T1000 (cell line): ENCODE results near the gene KRTAP10-6.
"Not testable (repeated sequence)": the region's sequence is repeated elsewhere in the genome, so short reads cannot be mapped to it uniquely, and the experiment has no call there.

ENCODE experiments used
- DNase-seq: peaks from one replicate; lab custom pipeline; 2025; ENCODE audit warnings: mixed read lengths; lab: John Stamatoyannopoulos, UW

Gene KRTAP10-6

GRCh38 chr21:44578371-44579055, 13.8 kb downstream of the KRTAP10-6 start:
- DNase-seq = no peak

- DNase-seq = no peak
Observed at GRCh38 chr21:44576025-44576420, 16.3 kb downstream of the KRTAP10-6 start.

- no peak for DNase-seq
Observed at GRCh38 chr21:44575307-44576024, 16.8 kb downstream of the KRTAP10-6 start.

GRCh38 chr21:44574457-44575306, 17.6 kb downstream of the KRTAP10-6 start:
- no peak for DNase-seq

GRCh38 chr21:44573630-44574456, 18.5 kb downstream of the KRTAP10-6 start, which contains the start of gene KRTAP10-4:
Gene KRTAP10-4, plus strand, starts transcription at chr21:44573729. Its CDS starts 30 bp downstream, at chr21:44573759.
- DNase-seq = not testable (repeated sequence)

- DNase-seq = no peak
Observed at GRCh38 chr21:44572959-44573583, 19.2 kb downstream of the KRTAP10-6 start.

- no peak for DNase-seq
Observed at GRCh38 chr21:44571844-44572782, 20.2 kb downstream of the KRTAP10-6 start.

GRCh38 chr21:44571296-44571695, 21.0 kb downstream of the KRTAP10-6 start:
- DNase-seq = no peak

GRCh38 chr21:44569861-44570517, 22.3 kb downstream of the KRTAP10-6 start:
- no peak for DNase-seq

GRCh38 chr21:44568667-44569556, 23.4 kb downstream of the KRTAP10-6 start:
- DNase-seq = no peak

- no peak for DNase-seq
Observed at GRCh38 chr21:44568261-44568660, 24.0 kb downstream of the KRTAP10-6 start.

- no peak for DNase-seq
Observed at GRCh38 chr21:44567481-44568171, 24.7 kb downstream of the KRTAP10-6 start.

GRCh38 chr21:44566403-44566802, 25.9 kb downstream of the KRTAP10-6 start:
- no peak for DNase-seq

- DNase-seq = no peak
Observed at GRCh38 chr21:44564886-44565598, 27.3 kb downstream of the KRTAP10-6 start.

GRCh38 chr21:44564099-44564498, 28.2 kb downstream of the KRTAP10-6 start:
- no peak for DNase-seq

GRCh38 chr21:44558695-44559094, 33.6 kb downstream of the KRTAP10-6 start, which contains the start of gene KRTAP10-3:
Gene KRTAP10-3, minus strand, starts transcription at chr21:44558795. Its CDS starts 80 bp downstream, at chr21:44558715.
- no peak for DNase-seq

- not testable (repeated sequence) for DNase-seq
Observed at GRCh38 chr21:44558329-44558675, 34.0 kb downstream of the KRTAP10-6 start.
